ENCODE data around the gene DLGAP3. TPM values are rescaled to one million over a fixed set of nuclear protein-coding genes. Genes with fewer than 3 reads are reported as not detected.
A peak's percentile ranks its signal among the peaks of the same experiment; 100 is the strongest.

The DLGAP3 gene
- total RNA-seq, 2 donors from 2014 or later: 0.55 to 0.75 TPM

DNA sequence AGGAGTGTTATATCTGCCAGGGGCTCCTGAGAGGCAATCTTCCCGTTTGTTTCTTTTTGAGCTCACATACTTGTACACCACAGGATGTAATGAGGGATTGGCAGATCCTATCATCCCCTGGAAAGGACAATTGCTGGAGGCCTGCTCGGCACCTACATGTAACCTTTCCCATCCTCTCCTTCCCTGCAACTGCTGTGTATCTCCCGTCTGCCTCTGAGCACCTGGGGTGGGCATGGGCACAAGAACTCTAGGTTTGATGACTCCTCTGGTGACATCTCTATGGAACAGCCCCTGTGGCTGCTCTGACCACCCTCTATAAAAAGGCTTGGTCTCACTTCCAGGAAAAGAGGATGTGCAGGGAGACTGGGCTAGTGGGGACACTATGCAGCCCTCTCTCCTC is 44.9 kb downstream of the DLGAP3 start:
- Mint-ChIP-seq H3K4me1 (peaks cover 7% of the 10 kb centered on the region), H3K36me3 (ENCODE audit: low read depth) (peaks cover 2% of the 10 kb centered on the region), H3K27ac (no peak overlapping the region), H3K27me3 (peaks cover 50% of the 10 kb centered on the region), H3K4me3 (peak overlapping the region; percentile 85)
- ATAC-seq (no peak), DNase-seq (no peak)
- no peaks in the 10 kb centered on the region for H3K9me3 ChIP-seq (ENCODE audit: control insufficient read depth, low read length, poor library complexity, severe bottlenecking)

DNA sequence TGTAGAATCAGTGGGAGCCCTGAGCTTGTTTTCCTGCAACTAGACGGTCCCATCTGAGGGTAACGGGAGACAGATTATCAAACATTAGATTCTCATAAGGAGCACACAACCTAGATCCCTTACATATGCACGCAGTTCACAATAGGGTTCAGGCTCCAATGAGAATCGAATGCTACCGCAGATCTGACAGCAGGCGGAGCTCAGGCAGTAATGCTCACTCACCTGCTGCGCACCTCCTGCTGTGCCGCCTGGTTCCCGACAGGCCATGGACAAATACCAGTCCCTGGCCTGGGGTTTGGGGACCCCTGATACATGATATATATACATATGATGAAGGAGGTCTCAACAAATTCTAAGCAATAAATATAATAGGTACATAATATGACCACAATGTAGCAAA is 50.2 kb downstream of the DLGAP3 start:
- ATAC-seq (no peak), DNase-seq (no peak)
- H3K9me3 ChIP-seq (ENCODE audit: control insufficient read depth, low read length, poor library complexity, severe bottlenecking): no peaks in the 10 kb centered on the region
- Mint-ChIP-seq H3K27ac (no peak overlapping the region), H3K36me3 (ENCODE audit: low read depth) (peaks cover 9% of the 10 kb centered on the region), H3K4me1 (peaks cover 3% of the 10 kb centered on the region), H3K4me3 (no peak overlapping the region), H3K27me3 (peaks cover 50% of the 10 kb centered on the region)

DNA sequence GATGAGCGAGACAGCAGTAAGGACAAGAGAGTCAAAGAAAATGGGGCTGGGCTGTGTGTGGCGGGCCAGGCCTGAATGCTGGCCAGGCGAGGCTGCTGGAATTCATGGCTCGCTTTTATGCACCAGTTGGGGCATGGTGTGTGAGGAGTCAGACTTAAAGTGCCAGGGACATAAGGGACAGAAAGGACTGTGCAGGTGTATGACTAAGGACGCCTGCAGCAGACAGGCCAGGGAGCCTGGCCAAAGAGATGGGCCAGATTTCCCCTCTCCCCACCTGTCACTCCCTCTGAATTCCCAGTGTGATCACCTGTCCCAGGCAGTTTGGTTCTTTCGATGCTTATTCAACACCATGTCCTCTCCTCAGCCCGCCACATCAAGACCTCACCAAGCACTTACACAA is 53.0 kb downstream of the DLGAP3 start:
- peaks cover 21% of the 10 kb centered on the region for H3K36me3 Mint-ChIP-seq (ENCODE audit: low read depth)

DNA sequence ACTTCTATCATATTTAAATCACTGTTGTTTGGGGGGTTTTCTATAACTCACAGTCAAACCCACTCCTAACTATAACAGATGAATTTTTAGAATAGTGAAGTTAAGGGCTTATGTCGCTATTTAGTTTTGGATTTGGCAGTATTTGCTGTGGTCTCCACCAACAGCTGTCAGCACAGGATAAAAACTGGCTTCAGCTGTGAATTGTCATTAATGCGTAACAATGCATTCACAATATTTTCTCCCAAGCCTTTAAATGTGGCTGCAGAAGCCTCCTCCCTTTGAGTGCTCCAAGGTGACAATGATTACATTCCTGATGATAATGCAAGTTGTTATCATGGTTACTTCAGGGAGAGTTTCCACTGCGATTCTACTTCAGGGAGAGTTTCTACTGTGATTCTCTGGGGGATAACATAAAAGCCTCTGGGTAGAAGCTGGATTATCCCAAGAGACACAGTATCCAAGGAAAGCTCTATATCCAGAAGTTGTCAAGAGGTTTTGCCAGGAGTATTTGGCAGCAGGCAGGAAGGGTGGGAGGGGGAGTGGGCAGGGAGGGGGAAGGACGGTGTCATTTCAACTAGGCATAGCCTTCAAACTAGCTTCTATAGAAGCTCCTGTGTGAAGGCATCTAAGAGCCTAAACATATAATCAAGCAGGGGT is 55.0 kb downstream of the DLGAP3 start:
- DNase-seq: no peak
- Mint-ChIP-seq H3K27ac (no peak overlapping the region), H3K27me3 (peaks cover 69% of the 10 kb centered on the region), H3K4me3 (no peak overlapping the region), H3K36me3 (ENCODE audit: low read depth) (peaks cover 21% of the 10 kb centered on the region), H3K4me1 (peaks cover 14% of the 10 kb centered on the region)
- no peaks in the 10 kb centered on the region for H3K9me3 ChIP-seq (ENCODE audit: control insufficient read depth, low read length, poor library complexity, severe bottlenecking)
- ATAC-seq: no peak

More for the DNA sequence above, 53.0 kb downstream of the DLGAP3 start:
- ATAC-seq (no peak), DNase-seq (no peak)
- H3K4me1 Mint-ChIP-seq: peaks cover 10% of the 10 kb centered on the region
- H3K4me3 Mint-ChIP-seq: no peak overlapping the region
- no peak overlapping the region for H3K27ac Mint-ChIP-seq
- no peaks in the 10 kb centered on the region for H3K9me3 ChIP-seq (ENCODE audit: control insufficient read depth, low read length, poor library complexity, severe bottlenecking)
- peaks cover 68% of the 10 kb centered on the region for H3K27me3 Mint-ChIP-seq

DNA sequence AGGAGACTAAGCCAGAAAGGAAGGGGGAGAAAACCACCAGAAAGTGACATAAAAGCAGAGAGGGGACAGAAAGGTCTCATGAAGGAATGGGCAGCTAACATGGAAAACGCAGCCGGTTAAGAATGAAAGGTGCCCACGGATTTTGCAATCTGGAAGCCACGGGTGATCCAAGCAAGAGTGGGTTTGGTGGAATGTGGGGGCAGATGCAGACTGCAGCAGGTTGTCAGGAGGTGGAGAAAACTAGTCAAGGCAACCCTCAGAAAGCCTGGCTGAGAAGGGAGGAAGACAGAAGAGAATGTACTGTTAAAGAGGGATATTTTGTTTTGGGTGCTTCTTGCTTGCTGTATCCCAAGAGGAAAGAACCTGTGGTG is 57.3 kb downstream of the DLGAP3 start:
- ATAC-seq (no peak), DNase-seq (no peak)
- peaks cover 18% of the 10 kb centered on the region for H3K4me1 Mint-ChIP-seq
- H3K4me3 Mint-ChIP-seq: no peak overlapping the region
- H3K27ac Mint-ChIP-seq: no peak overlapping the region
- peaks cover 19% of the 10 kb centered on the region for H3K36me3 Mint-ChIP-seq (ENCODE audit: low read depth)
- no peaks in the 10 kb centered on the region for H3K9me3 ChIP-seq (ENCODE audit: control insufficient read depth, low read length, poor library complexity, severe bottlenecking)
- peaks cover 62% of the 10 kb centered on the region for H3K27me3 Mint-ChIP-seq

DNA sequence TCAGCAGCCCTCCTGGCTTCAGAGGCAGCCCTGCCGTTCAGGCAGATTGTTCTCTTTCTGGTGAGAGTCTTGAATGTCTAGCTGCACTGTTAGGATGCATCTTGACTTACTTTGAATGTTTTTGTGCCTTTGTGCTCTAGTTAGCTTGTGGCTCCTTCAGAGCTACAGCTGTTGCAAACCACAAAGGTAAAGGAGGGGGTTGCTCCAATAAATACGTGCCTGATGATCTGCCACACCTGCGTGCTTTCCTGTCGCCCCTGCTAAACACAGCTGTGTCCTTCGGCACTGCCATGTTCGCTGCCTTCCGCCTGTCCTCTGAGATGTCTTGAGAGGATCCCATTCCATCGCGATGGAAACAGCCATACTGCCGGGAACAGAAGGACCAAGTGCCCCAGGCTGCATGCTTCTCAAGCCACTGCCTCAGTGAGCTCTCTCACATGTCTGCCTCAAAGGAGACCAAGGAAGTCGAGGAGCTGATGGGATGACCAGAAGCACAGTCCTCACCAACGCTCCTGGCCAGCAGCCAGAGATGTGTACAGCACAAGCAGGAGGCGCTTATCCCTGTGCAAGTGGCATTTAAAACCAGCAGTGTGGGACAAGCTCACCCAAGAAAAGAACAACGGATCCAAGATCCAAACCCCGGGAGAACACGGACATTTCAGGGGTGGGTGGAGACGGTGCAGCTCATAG is 57.9 kb downstream of the DLGAP3 start:
- H3K27me3 Mint-ChIP-seq: peaks cover 57% of the 10 kb centered on the region
- peak overlapping the region; percentile 80 for H3K4me3 Mint-ChIP-seq
- no peaks in the 10 kb centered on the region for H3K9me3 ChIP-seq (ENCODE audit: control insufficient read depth, low read length, poor library complexity, severe bottlenecking)
- H3K27ac Mint-ChIP-seq: peak overlapping the region; percentile 27
- peaks cover 14% of the 10 kb centered on the region for H3K36me3 Mint-ChIP-seq (ENCODE audit: low read depth)
- no peak for DNase-seq
- H3K4me1 Mint-ChIP-seq: peaks cover 18% of the 10 kb centered on the region
- no peak for ATAC-seq

DNA sequence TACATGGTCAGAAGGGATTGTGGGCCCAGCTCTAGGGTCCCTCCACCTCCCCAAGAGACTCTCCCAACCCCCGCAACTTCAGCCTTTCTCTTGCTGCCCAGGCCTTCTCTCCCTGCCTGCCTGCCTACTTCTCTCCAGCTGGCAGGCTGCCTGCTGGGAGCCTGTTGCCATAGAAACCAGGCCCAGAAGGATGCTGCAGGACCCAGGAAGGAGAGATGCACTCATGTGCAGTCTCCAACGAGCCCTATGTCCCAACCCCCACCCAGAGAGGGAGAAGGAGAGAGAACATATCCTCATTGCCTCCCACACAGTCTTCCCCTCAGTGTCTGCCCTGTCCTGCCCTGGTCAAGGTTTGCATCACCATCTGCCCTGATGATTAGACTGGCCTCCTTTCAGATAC is 59.1 kb downstream of the DLGAP3 start:
- Mint-ChIP-seq H3K4me3 (no peak overlapping the region), H3K36me3 (ENCODE audit: low read depth) (peaks cover 11% of the 10 kb centered on the region), H3K27me3 (peaks cover 45% of the 10 kb centered on the region), H3K27ac (no peak overlapping the region), H3K4me1 (peaks cover 17% of the 10 kb centered on the region)
- ATAC-seq: no peak
- DNase-seq: no peak
- H3K9me3 ChIP-seq (ENCODE audit: control insufficient read depth, low read length, poor library complexity, severe bottlenecking): no peaks in the 10 kb centered on the region

DNA sequence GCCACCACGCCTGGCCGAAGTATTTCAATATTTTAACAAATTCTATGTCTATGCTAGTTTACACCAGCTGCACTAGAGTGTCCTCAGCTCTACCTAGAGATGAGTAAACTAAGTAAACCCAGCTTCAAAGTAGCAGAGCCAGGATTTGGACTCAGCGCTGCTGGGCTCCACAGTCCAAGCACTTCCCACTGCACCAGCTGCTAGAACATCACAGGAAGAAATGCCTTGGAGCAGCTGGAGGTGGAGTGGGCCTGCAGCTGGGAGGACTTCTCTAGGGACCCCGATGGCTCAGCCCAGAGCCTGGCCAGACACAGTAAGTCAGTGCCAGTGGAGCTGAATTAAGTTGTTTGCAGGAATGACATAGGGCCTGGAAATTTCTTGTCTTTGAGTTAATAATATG is 59.7 kb downstream of the DLGAP3 start:
- no peak overlapping the region for H3K4me3 Mint-ChIP-seq
- ATAC-seq (no peak), DNase-seq (no peak)
- H3K27ac Mint-ChIP-seq: no peak overlapping the region
- H3K36me3 Mint-ChIP-seq (ENCODE audit: low read depth): peaks cover 11% of the 10 kb centered on the region
- peaks cover 40% of the 10 kb centered on the region for H3K27me3 Mint-ChIP-seq
- H3K9me3 ChIP-seq (ENCODE audit: control insufficient read depth, low read length, poor library complexity, severe bottlenecking): no peaks in the 10 kb centered on the region
- H3K4me1 Mint-ChIP-seq: peaks cover 20% of the 10 kb centered on the region

DNA sequence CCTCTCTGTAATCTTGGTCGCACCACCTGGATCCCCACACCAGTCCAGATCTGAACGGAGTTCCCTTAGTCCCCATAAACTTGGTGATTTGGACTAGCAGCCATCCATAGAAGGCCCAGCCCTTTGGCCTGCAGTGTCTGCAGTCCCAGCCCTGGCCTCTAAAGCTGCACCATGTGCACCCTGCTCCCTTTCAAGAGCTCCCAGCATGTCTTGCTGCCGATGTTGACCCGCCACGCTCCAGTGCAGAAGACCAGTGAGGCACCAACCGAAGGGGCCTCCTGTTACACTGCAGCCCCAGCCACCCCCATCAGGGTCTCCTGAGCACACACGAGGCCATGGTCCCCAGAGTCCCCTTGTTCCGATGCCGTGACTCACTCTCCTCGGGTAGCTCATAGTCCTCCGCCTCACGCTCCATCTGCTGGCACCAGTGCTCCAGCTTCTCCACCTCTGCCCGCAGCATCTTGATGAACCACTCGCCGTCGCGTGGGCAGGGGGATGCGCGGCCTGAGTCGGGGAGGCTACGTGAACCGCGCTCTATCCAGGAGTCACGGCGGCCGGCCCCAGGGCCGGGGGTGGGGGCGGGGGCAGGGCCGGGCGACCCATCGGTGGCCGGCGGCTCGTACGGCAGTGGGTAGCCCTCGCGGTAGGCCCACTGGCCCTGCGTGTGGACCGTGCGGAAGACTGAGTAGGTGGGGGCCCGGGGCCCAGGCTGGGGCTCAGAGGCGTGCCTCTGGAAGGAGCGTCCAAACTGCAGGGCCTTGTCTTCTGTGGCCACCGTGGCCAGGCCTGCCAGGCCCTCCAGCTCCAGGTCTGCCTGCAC is 61.0 kb downstream of the DLGAP3 start:
- DNase-seq (no peak), ATAC-seq (no peak)
- Mint-ChIP-seq H3K36me3 (ENCODE audit: low read depth) (peaks cover 11% of the 10 kb centered on the region), H3K27me3 (peaks cover 30% of the 10 kb centered on the region), H3K4me3 (peak overlapping the region; percentile 63), H3K4me1 (peaks cover 27% of the 10 kb centered on the region), H3K27ac (peak overlapping the region; percentile 80)
- no peaks in the 10 kb centered on the region for H3K9me3 ChIP-seq (ENCODE audit: control insufficient read depth, low read length, poor library complexity, severe bottlenecking)

DNA sequence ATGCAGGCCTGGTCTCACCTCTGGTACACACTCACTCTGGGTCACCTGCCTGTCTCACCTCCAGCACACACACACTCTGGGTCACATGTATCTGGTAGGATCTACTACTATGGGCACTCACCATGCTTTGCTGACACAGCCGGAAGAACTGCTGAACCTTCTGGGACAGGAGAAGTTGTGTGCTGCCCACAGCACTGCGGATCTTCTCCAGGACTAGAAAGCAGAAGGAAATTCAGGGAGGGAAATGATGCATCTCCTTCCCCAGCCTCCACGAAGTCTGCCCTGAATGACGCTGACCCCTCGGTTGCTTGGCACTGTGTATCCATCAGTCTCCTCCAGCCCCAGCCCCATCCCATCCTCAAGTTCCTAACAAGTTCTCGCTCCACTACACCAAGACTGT is 62.0 kb downstream of the DLGAP3 start:
- H3K9me3 ChIP-seq (ENCODE audit: control insufficient read depth, low read length, poor library complexity, severe bottlenecking): no peaks in the 10 kb centered on the region
- H3K4me1 Mint-ChIP-seq: peaks cover 30% of the 10 kb centered on the region
- peaks cover 19% of the 10 kb centered on the region for H3K27me3 Mint-ChIP-seq
- ATAC-seq: no peak
- H3K36me3 Mint-ChIP-seq (ENCODE audit: low read depth): peaks cover 6% of the 10 kb centered on the region
- H3K4me3 Mint-ChIP-seq: peak overlapping the region; percentile 63
- DNase-seq: no peak
- H3K27ac Mint-ChIP-seq: peak overlapping the region; percentile 80

DNA sequence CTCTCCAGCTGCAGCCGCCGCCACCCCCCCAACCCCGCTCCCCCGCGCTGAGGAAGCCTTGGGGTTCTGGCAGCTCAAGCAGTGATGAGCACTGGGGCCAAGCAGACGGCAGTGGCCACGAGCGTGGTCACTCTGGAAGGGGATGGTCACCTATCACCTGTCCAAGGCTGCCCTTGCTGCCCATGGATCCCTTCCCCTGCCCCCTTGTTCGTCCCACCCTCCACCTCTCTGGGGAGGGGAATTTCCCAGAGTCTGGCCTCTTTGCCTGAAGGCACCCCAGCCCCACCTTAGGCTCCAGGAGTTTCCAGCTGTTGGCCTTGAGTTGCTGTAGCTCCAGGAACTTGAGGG is 62.7 kb downstream of the DLGAP3 start:
- H3K9me3 ChIP-seq (ENCODE audit: control insufficient read depth, low read length, poor library complexity, severe bottlenecking): no peaks in the 10 kb centered on the region
- ATAC-seq (peak; percentile 29), DNase-seq (no peak)
- peak overlapping the region; percentile 89 for H3K4me3 Mint-ChIP-seq
- peaks cover 13% of the 10 kb centered on the region for H3K27me3 Mint-ChIP-seq
- H3K36me3 Mint-ChIP-seq (ENCODE audit: low read depth): peaks cover 2% of the 10 kb centered on the region
- H3K27ac Mint-ChIP-seq: peak overlapping the region; percentile 54
- peaks cover 27% of the 10 kb centered on the region for H3K4me1 Mint-ChIP-seq

DNA sequence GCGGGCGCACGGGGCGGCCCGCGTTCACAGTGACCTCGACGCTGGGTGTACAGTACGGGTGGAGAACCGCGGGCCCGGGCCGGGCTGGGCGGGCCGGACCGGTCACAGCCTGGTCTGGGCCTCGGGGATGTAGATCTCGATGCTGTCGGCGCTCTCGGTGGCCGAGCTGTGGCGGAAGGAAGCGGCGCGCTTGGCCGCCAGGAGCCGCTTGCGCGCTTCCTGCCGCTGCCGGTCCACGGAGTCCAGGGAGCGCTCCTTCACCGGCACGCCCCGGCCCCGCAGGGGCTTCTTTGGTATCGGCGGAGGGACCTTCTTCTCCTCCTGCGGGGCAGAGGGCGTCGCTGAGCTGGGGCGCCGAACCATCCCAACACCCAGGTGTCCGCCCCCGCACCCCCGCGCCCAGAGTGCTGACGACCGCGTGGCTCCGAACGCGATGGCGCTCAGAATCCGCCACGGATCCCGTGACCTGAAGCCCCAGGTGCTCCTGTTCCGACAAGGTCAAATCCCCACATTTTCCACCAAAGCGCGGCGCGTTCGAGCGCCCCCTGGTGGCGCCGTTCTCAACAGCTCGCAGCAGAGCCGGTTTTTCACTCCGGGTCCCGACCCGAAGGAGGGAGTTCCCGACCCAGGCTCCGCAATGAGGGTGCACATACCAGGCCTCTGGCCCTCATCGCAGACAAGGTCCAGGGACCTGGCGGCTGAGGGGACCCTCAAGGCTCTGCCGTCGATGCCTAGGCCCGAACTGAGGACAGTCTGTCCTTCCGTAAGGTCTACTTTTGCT is 63.3 kb downstream of the DLGAP3 start:
- H3K9me3 ChIP-seq (ENCODE audit: control insufficient read depth, low read length, poor library complexity, severe bottlenecking): no peaks in the 10 kb centered on the region
- peak; percentile 87 to 94 (median 89) for DNase-seq
- peak; percentile 90 for ATAC-seq
- Mint-ChIP-seq H3K4me1 (peaks cover 22% of the 10 kb centered on the region), H3K4me3 (peak overlapping the region; percentile 89), H3K27ac (peak overlapping the region; percentile 54), H3K36me3 (ENCODE audit: low read depth) (no peaks in the 10 kb centered on the region), H3K27me3 (peaks cover 7% of the 10 kb centered on the region)

DNA sequence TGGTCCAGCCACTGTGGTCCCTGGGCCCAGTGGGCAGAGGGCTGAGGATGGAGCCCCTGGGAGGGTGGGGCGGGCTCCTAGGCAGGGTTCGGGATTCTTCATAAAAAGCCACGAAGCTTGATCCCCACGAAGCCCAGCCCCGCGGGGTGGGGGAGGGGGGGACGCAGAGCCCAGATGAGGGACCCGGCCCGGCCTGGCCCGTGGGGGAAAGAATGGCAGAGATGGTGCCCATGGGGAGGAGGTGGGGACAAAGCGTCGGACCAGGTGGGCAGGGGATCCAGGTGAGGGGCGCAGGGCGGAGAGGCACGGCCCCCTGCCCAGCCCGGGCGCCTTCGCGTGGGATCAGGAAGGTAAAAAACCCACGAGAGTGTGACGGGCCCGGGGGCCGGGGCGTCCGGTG is 63.9 kb downstream of the DLGAP3 start:
- DNase-seq (no peak), ATAC-seq (no peak)
- Mint-ChIP-seq H3K27me3 (peaks cover 1% of the 10 kb centered on the region), H3K4me1 (peaks cover 21% of the 10 kb centered on the region), H3K36me3 (ENCODE audit: low read depth) (no peaks in the 10 kb centered on the region), H3K4me3 (peak overlapping the region; percentile 81), H3K27ac (no peak overlapping the region)
- no peaks in the 10 kb centered on the region for H3K9me3 ChIP-seq (ENCODE audit: control insufficient read depth, low read length, poor library complexity, severe bottlenecking)
